H1 (cell line): Measurements from ENCODE around the gene SF3A2. TPM values are rescaled to one million over a fixed set of nuclear protein-coding genes. Genes with fewer than 3 reads are reported as not detected.

Experiments used
- CTCF ChIA-PET: fragments of 300-600 bp; sonication (Branson Sonifier 250); formaldehyde crosslinking; loops from one replicate; lab custom pipeline; 2021; ENCODE audit not compliant: partially characterized antibody; lab: Charles Lee
- POLR2A ChIA-PET: fragments of 300-600 bp; sonication (Branson Sonifier 250); formaldehyde crosslinking; loops from one replicate; lab custom pipeline; 2021; ENCODE audit warnings: inconsistent platforms; ENCODE audit not compliant: partially characterized antibody; lab: Charles Lee
- DNase-seq, 2 experiments: peaks; one replicate each; pipeline versions ENCODE4 v3.0.0 to v3.0.0-alpha.2; 2010 to 2022; ENCODE audit warnings: low spot score in 2 of 2, low read depth in 1 of 2, mixed read lengths in 1 of 2
- FAIRE-seq: peaks from 2 replicates; lab custom pipeline; 2011; peaks lifted over from hg19 to GRCh38; lab: Jason Lieb, UNC
- H2AFZ ChIP-seq: 2 replicates; pipeline ENCODE4 v1.8.1; 2012; ENCODE audit warnings: low read length, inconsistent platforms
- H2AK5ac ChIP-seq: 2 replicates; pipeline ENCODE4 v1.6.1; 2013; ENCODE audit warnings: low read depth, low read length
- H2BK120ac ChIP-seq: replicated peaks from 2 replicates; pipeline ENCODE3; 2013; ENCODE audit warnings: low read depth, low read length, inconsistent platforms
- H2BK12ac ChIP-seq: 2 replicates; pipeline ENCODE4 v1.6.1; 2013; ENCODE audit warnings: low read depth, low read length
- H2BK15ac ChIP-seq: 2 replicates; pipeline ENCODE4 v1.6.1; 2013; ENCODE audit warnings: low read length
- H2BK20ac ChIP-seq: 2 replicates; pipeline ENCODE4 v1.6.1; 2013; ENCODE audit warnings: low read length
- H2BK5ac ChIP-seq: 2 replicates; pipeline ENCODE4 v1.6.1; 2013; ENCODE audit warnings: low read depth, low read length
- H3K14ac ChIP-seq: 2 replicates; pipeline ENCODE4 v1.6.1; 2013; ENCODE audit warnings: inconsistent platforms; ENCODE audit not compliant: insufficient read length
- H3K18ac ChIP-seq: 2 replicates; pipeline ENCODE4 v1.6.1; 2013; ENCODE audit warnings: low read length; ENCODE audit errors: extremely low read depth
- H3K23ac ChIP-seq: 2 replicates; pipeline ENCODE4 v1.6.1; 2013; ENCODE audit warnings: inconsistent platforms; ENCODE audit not compliant: insufficient read length
- H3K23me2 ChIP-seq: 2 replicates; pipeline ENCODE4 v1.6.1; 2013; ENCODE audit warnings: low read depth, low read length
- H3K27ac ChIP-seq: 2 replicates; pipeline ENCODE4 v1.6.1; 2011; ENCODE audit warnings: low read depth, low read length, inconsistent platforms
- H3K27me3 ChIP-seq, 4 experiments: replicated peaks in 1 of 4; 1 replicate in 1 of 4; 2 replicates in 3 of 4; pipeline versions ENCODE4 v1.6.1 to v1.8.1; 2011 to 2013; ENCODE audit warnings: low read length in 3 of 4, mild to moderate bottlenecking in 3 of 4, inconsistent platforms in 2 of 4, mixed read lengths in 2 of 4, moderate library complexity in 1 of 4; ENCODE audit not compliant: control insufficient read depth in 3 of 4, insufficient read depth in 3 of 4; ENCODE audit errors: extremely low read depth in 1 of 4
- H3K36me3 ChIP-seq, 4 experiments: 2 replicates each; pipeline versions ENCODE4 v1.6.1 to v1.8.1; 2011 to 2013; ENCODE audit warnings: mild to moderate bottlenecking in 4 of 4, low read length in 3 of 4, moderate library complexity in 2 of 4, control low read depth in 1 of 4, inconsistent platforms in 1 of 4; ENCODE audit not compliant: insufficient read depth in 4 of 4, control insufficient read depth in 2 of 4
- H3K4ac ChIP-seq: replicated peaks from 2 replicates; pipeline ENCODE3; 2013; ENCODE audit warnings: low read length, low read depth, mixed read lengths, inconsistent platforms; ENCODE audit not compliant: insufficient read length
- H3K4me1 ChIP-seq, 4 experiments: replicated peaks in 1 of 4; 1 replicate in 1 of 4; 2 replicates in 3 of 4; pipeline versions ENCODE4 v1.6.1 to v1.8.1; 2011 to 2013; ENCODE audit warnings: low read length in 3 of 4, inconsistent platforms in 2 of 4, mixed read lengths in 1 of 4; ENCODE audit not compliant: insufficient read depth in 4 of 4, control insufficient read depth in 3 of 4
- H3K4me2 ChIP-seq, 2 experiments: 2 replicates each; pipeline versions ENCODE4 v1.6.1 to v1.8.1; 2011 to 2013; ENCODE audit warnings: low read depth in 2 of 2, low read length in 2 of 2, control low read depth in 1 of 2, inconsistent platforms in 1 of 2, mild to moderate bottlenecking in 1 of 2; ENCODE audit not compliant: insufficient read depth in 1 of 2
- H3K4me3 ChIP-seq, 4 experiments: fragments of 200-600, 300-600 bp in 1 of 4; sonication (generic), shearing (Covaris generic), sonication (Bioruptor Twin) in 1 of 4; 2 replicates each; pipeline versions ENCODE4 v1.5.1 to v1.8.1; 2011 to 2016; ENCODE audit warnings: low read length in 4 of 4, low read depth in 3 of 4, control low read depth in 2 of 4, inconsistent platforms in 2 of 4, mild to moderate bottlenecking in 2 of 4, mixed read lengths in 1 of 4, moderate library complexity in 1 of 4; ENCODE audit not compliant: insufficient read depth in 2 of 4; ENCODE audit errors: extremely low read depth in 1 of 4
- H3K56ac ChIP-seq: replicated peaks from 2 replicates; pipeline ENCODE3; 2013; ENCODE audit warnings: low read depth, mild to moderate bottlenecking, mixed read lengths, low read length, inconsistent platforms; ENCODE audit not compliant: insufficient read length
- H3K79me1 ChIP-seq: 2 replicates; pipeline ENCODE4 v1.6.1; 2013; ENCODE audit warnings: low read depth, low read length, control low read depth
- H3K79me2 ChIP-seq, 2 experiments: 2 replicates each; pipeline versions ENCODE4 v1.6.1 to v1.8.1; 2012 to 2013; ENCODE audit warnings: low read length in 2 of 2, mild to moderate bottlenecking in 2 of 2, inconsistent platforms in 1 of 2; ENCODE audit not compliant: insufficient read depth in 2 of 2, control insufficient read depth in 1 of 2
- H3K9ac ChIP-seq, 4 experiments: replicated peaks in 1 of 4; 1 replicate in 1 of 4; 2 replicates in 3 of 4; pipeline versions ENCODE4 v1.6.1 to v1.8.1; 2011 to 2013; ENCODE audit warnings: low read depth in 3 of 4, low read length in 3 of 4, control low read depth in 2 of 4, mild to moderate bottlenecking in 2 of 4, moderate library complexity in 2 of 4, inconsistent platforms in 1 of 4; ENCODE audit errors: extremely low read depth in 1 of 4
- H3K9me3 ChIP-seq, 2 experiments: 2 replicates each; pipeline versions ENCODE4 v1.6.1 to v1.8.1; 2012 to 2013; ENCODE audit warnings: mild to moderate bottlenecking in 2 of 2, moderate library complexity in 2 of 2, control low read depth in 1 of 2, inconsistent platforms in 1 of 2, low read depth in 1 of 2, low read length in 1 of 2, mixed read lengths in 1 of 2; ENCODE audit not compliant: insufficient read depth in 2 of 2
- H4K20me1 ChIP-seq, 2 experiments: replicated peaks in 1 of 2; 2 replicates each; pipeline versions ENCODE3 to v1.8.1; 2011 to 2013; ENCODE audit warnings: inconsistent platforms in 2 of 2, low read length in 2 of 2, mild to moderate bottlenecking in 1 of 2; ENCODE audit not compliant: insufficient read depth in 2 of 2, control insufficient read depth in 1 of 2
- H4K5ac ChIP-seq: 2 replicates; pipeline ENCODE4 v1.6.1; 2013; ENCODE audit warnings: low read length, low read depth, mixed read lengths, inconsistent platforms; ENCODE audit not compliant: insufficient read length
- H4K8ac ChIP-seq: 2 replicates; pipeline ENCODE4 v1.8.0; 2013; ENCODE audit warnings: mild to moderate bottlenecking, moderate library complexity, low read length, inconsistent platforms; ENCODE audit not compliant: insufficient read depth; ENCODE audit errors: extremely low read depth
- H4K91ac ChIP-seq: replicated peaks from 2 replicates; pipeline ENCODE3; 2013; ENCODE audit warnings: low read length, mixed read lengths, inconsistent platforms; ENCODE audit not compliant: insufficient read length
- CREB1 ChIP-seq: IDR thresholded peaks from 2 replicates; pipeline ENCODE4 v1.6.1; 2012; ENCODE audit warnings: inconsistent platforms
- FOSL1 ChIP-seq: IDR thresholded peaks from 2 replicates; pipeline ENCODE4 v1.6.1; 2011; ENCODE audit warnings: mild to moderate bottlenecking, low read depth, low read length, moderate library complexity; ENCODE audit not compliant: insufficient read depth
- POU5F1 ChIP-seq: IDR thresholded peaks from 2 replicates; pipeline ENCODE4 v1.6.1; 2011; ENCODE audit warnings: low read depth, mild to moderate bottlenecking, low read length, moderate library complexity
- RAD21 ChIP-seq, 2 experiments: IDR thresholded peaks in 1 of 2; conservative IDR thresholded peaks in 1 of 2; 2 replicates each; pipeline ENCODE4 v1.6.1; 2011; ENCODE audit warnings: low read depth in 2 of 2, low read length in 2 of 2, improper control_type of control experiment in 1 of 2, inconsistent platforms in 1 of 2, mild to moderate bottlenecking in 1 of 2, moderate library complexity in 1 of 2
- YY1 ChIP-seq: IDR thresholded peaks from 2 replicates; pipeline ENCODE4 v1.6.1; 2011; ENCODE audit warnings: low read depth, mild to moderate bottlenecking, low read length
- WGBS, 2 experiments: shearing (Covaris generic) in 1 of 2; methylation state at CpG; one replicate each; pipeline versions ENCODE4 v1.1.6 to v1.1.7; 2013 to 2015; ENCODE audit warnings: low lambda C conversion rate in 2 of 2, mixed read lengths in 2 of 2, inconsistent platforms in 1 of 2, low coverage in 1 of 2, missing lambda C conversion rate in 1 of 2; ENCODE audit not compliant: insufficient replicate concordance in 2 of 2, insufficient coverage in 1 of 2, insufficient read length in 1 of 2; ENCODE audit errors: extremely low coverage in 1 of 2, missing lambda C conversion rate in 1 of 2; 5-methylcytosine and 5-hydroxymethylcytosine counted together
- polyA plus RNA-seq, 7 experiments: library from polyadenylated mRNA; depleted of rRNA in 3 of 7; stranded (reverse) in 5 of 7; unstranded in 2 of 7; fragments of >200 nt in 5 of 7; fragments of 200-250 nt in 2 of 7; gene quantifications; 1 replicate in 5 of 7; 2 replicates in 1 of 7; 4 replicates in 1 of 7; pipeline versions ENCODE4 v1.2.1 to v1.2.3, GENCODE V29; 2011 to 2013; ENCODE audit warnings: missing spikeins in 2 of 7, mixed read lengths in 2 of 7
- total RNA-seq: library from RNA; stranded (reverse); fragmentation: NEBNext Ultra II Directional; extraction: Animal tissue kit (Norgen Biotek cat#: 25700); gene quantifications from 2 replicates; pipeline ENCODE4 v1.2.1, GENCODE V29; 2021
- TF ChIP-seq, protein P1 (sequence below), 3 experiments: IDR thresholded peaks; 1 replicate in 2 of 3; 2 replicates in 1 of 3; pipeline versions ENCODE4 v1.5.1 to v1.6.1; 2011; ENCODE audit warnings: low read length in 3 of 3, mild to moderate bottlenecking in 3 of 3, inconsistent platforms in 2 of 3, low read depth in 1 of 3, moderate library complexity in 1 of 3; ENCODE audit not compliant: insufficient read depth in 1 of 3; ENCODE audit errors: control extremely low read depth in 1 of 3

The SF3A2 gene
- total and polyA plus RNA-seq, 2 of the 8 experiments (the other 6 are each of a cell fraction or from before 2014, with no cell fraction given), result 15.3 to 146 TPM

DNA sequence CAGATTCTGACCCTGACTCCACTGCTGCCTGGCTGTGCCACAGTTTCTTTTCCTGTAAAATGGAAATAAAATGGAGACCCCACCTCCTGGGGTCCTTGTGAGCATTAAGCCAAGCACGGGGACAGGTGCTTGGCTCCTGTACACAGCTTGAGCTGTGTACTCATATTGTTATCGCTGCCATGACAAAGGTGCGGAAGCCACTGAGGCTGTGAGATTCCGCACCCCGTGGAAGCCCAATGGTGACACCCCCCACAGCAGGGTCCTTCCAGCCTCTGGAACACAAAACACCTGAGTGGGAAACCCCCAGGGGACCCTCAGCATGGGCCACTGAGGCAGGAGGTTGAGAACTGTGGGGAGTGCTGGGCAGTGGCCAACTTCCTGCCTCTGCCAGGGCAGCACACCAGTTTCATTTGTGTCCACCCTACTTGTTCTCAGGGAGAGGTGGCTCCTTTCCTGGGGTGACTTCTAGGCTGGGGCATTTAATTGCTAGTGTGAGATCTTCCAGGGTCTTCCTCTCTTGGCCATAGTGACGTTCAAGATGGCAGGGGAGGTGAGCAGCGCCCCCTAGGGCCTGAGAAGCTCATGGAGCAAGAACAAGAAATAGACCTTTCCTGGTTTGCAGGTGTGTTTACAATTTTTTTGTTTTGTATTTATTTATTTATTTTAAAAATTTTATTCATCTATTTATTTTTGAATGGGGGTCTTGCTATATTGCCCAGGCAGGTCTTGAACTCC is 25.0 kb downstream of the SF3A2 start:
- Histone ChIP-seq H3K79me2 (no peaks in the 10 kb centered on the region), H3K27me3 (no peaks in the 10 kb centered on the region; a peak in 1 of 7 replicates), H3K4ac (peak overlapping the region; percentile 89), H3K23me2 (no peaks in the 10 kb centered on the region), H3K9me3 (no peaks in the 10 kb centered on the region), H4K20me1 (no peaks in the 10 kb centered on the region), H3K79me1 (no peaks in the 10 kb centered on the region), H2BK120ac (no peak overlapping the region), H3K9ac (no peak overlapping the region), H3K14ac (no peak overlapping the region), H3K36me3 (no peaks in the 10 kb centered on the region), H3K4me3 (no peak overlapping the region), H3K23ac (no peak overlapping the region), H3K18ac (no peak overlapping the region), H2BK5ac (no peak overlapping the region), H3K56ac (no peak overlapping the region), H2AFZ (no peak overlapping the region), H2AK5ac (no peak overlapping the region), H3K27ac (no peak overlapping the region), H2BK12ac (no peak overlapping the region), H4K5ac (no peak overlapping the region), H3K4me1 (0 out of 7 replicates have a peak, but pooled peaks cover 0 to 3% (median 0%) of the 10 kb centered on the region in 4 experiments), H2BK15ac (no peak overlapping the region), H3K4me2 (no peak overlapping the region), H4K91ac (no peak overlapping the region), H2BK20ac (no peak overlapping the region), H4K8ac (no peak overlapping the region)
- ChIA-PET CTCF (interaction anchor here (0.6 to 5.9 kb wide), 28 partner anchors 9 to 364 kb away, joined by 3 to 35 read pairs (median 4); partner anchors contain the start of gene AMH), POLR2A (interaction anchor here (1.0 to 23.4 kb wide), 8 partner anchors 6 to 164 kb away, joined by 3 to 330 read pairs (median 4); partner anchors contain the start of genes AMH, JSRP1 and SF3A2)
- TF ChIP-seq RAD21 (IDR thresholded peaks at IDR 0.05 in 1 of 2, conservative IDR thresholded peaks at IDR 0.05 in 1 of 2; ENCODE audit: low read depth in 2 of 2, low read length in 2 of 2) (peak; percentile 40 to 48), CREB1 (peak; percentile 51; the same call in 1 of the 2 replicates), YY1 (peak; percentile 87), POU5F1 (no peak), FOSL1 (no peak)
- TF ChIP-seq, protein P1, sequence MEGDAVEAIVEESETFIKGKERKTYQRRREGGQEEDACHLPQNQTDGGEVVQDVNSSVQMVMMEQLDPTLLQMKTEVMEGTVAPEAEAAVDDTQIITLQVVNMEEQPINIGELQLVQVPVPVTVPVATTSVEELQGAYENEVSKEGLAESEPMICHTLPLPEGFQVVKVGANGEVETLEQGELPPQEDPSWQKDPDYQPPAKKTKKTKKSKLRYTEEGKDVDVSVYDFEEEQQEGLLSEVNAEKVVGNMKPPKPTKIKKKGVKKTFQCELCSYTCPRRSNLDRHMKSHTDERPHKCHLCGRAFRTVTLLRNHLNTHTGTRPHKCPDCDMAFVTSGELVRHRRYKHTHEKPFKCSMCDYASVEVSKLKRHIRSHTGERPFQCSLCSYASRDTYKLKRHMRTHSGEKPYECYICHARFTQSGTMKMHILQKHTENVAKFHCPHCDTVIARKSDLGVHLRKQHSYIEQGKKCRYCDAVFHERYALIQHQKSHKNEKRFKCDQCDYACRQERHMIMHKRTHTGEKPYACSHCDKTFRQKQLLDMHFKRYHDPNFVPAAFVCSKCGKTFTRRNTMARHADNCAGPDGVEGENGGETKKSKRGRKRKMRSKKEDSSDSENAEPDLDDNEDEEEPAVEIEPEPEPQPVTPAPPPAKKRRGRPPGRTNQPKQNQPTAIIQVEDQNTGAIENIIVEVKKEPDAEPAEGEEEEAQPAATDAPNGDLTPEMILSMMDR (IDR thresholded peaks at IDR 0.05; ENCODE audit: control extremely low read depth in 1 of 3, insufficient read depth in 1 of 3, low read depth in 1 of 3, low read length in 3 of 3), result peak; percentile 56 to 73 (median 70)
- WGBS, 2 experiments, result 67% methylated on average over 7 of the region's 7 CpGs; no CpG with 5 or more reads in 1 of the 2 experiments
- DNase-seq, result peak in 1 of 2 experiments; percentile 78
- FAIRE-seq, result no peak
